Measurements from ENCODE around the gene SLCO2B1. TPM values are rescaled to one million over a fixed set of nuclear protein-coding genes. Genes with fewer than 3 reads are reported as not detected.

Gene SLCO2B1
- total RNA-seq, 1 experiment from 2014 or later: not detected

DNA sequence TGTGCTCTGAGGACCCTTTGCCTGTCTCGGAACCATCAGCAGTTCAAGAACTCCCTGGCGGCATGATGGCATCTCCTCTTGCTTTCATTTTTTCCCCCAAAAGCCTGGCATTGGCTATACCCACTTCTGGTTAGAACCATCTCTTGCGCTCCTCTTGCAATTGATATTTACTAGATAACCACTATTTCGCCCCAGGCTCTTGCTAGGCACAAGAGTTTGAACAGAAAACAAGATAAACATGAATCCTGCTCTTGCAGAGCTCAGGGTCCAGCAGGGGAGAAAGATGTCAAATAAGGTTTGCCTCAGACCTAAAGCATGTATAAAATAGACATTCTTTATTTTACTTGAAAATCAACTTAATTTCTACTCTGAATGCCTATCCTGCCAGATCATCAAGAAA is 33.1 kb downstream of the SLCO2B1 start:
- WGBS (ENCODE audit: extremely low coverage, insufficient read length, low lambda C conversion rate): no CpG with 5 or more reads among the region's 4 CpGs
- H2AFZ ChIP-seq (ENCODE audit: low read length): no peak overlapping the region
- H2BK15ac ChIP-seq (ENCODE audit: low read depth, low read length): no peak overlapping the region
- H3K18ac ChIP-seq (ENCODE audit: insufficient read length, low read depth, low read length): no peak overlapping the region
- peak overlapping the region in 1 of 3 experiments; percentile 25; a peak in 2 of 7 replicates for H3K27ac Mint-ChIP-seq
- H3K9ac ChIP-seq (ENCODE audit: extremely low read depth, insufficient read length, low read length): no peak overlapping the region
- no peak overlapping the region for H2AK5ac ChIP-seq (ENCODE audit: insufficient read length, low read length)
- no peak overlapping the region for H3K23ac ChIP-seq (ENCODE audit: insufficient read length, low read depth, low read length)
- H3K27ac ChIP-seq (ENCODE audit: insufficient read length, low read depth, low read length): no peak overlapping the region
- H2BK12ac ChIP-seq (ENCODE audit: insufficient read length, low read depth, low read length): no peak overlapping the region
- H2BK120ac ChIP-seq (ENCODE audit: low read depth, low read length, poor library complexity, severe bottlenecking): no peak overlapping the region
- peaks cover 5 to 6% of the 10 kb centered on the region in 2 experiments for H3K4me1 Mint-ChIP-seq
- no peaks in the 10 kb centered on the region for H3K9me3 ChIP-seq (ENCODE audit: control insufficient read depth, low read depth, low read length)
- no peak overlapping the region for H2BK20ac ChIP-seq (ENCODE audit: low read depth, low read length, poor library complexity, severe bottlenecking)
- no peaks in the 10 kb centered on the region for H3K4me1 ChIP-seq (ENCODE audit: insufficient read depth, low read length)
- no peak overlapping the region for H3K4ac ChIP-seq (ENCODE audit: low read depth, low read length)
- H3T11ph ChIP-seq (ENCODE audit: low read length): no peak overlapping the region
- H3K56ac ChIP-seq (ENCODE audit: insufficient read length, low read depth, low read length): no peak overlapping the region
- peaks cover 4% of the 10 kb centered on the region for H3K27me3 Mint-ChIP-seq (ENCODE audit: low read depth)
- no peaks in the 10 kb centered on the region for H3K79me1 ChIP-seq (ENCODE audit: insufficient read depth, low read depth, low read length, poor library complexity, severe bottlenecking)
- no peaks in the 10 kb centered on the region for H3K79me2 ChIP-seq (ENCODE audit: insufficient read depth, low read length)
- no peak overlapping the region for H4K8ac ChIP-seq (replicated peaks; ENCODE audit: insufficient read length, low read depth, low read length)
- no peak overlapping the region for H4K5ac ChIP-seq (ENCODE audit: insufficient read length, low read depth, low read length)
- no peak overlapping the region for H3K4me3 Mint-ChIP-seq
- no peak for DNase-seq
- no peak overlapping the region for H3K14ac ChIP-seq (ENCODE audit: insufficient read depth, low read length)
- H3K36me3 Mint-ChIP-seq (ENCODE audit: insufficient read depth in 1 of 3, low read depth in 3 of 3): no peaks in the 10 kb centered on the region
- no peaks in the 10 kb centered on the region for H4K20me1 ChIP-seq (ENCODE audit: control insufficient read depth, insufficient read depth, insufficient read length)
- no peaks in the 10 kb centered on the region for H3K9me3 Mint-ChIP-seq
- H3K23me2 ChIP-seq (ENCODE audit: insufficient read length, low read depth, low read length, poor library complexity, severe bottlenecking): no peaks in the 10 kb centered on the region
- H3K27me3 ChIP-seq (ENCODE audit: insufficient read depth, low read length): no peaks in the 10 kb centered on the region
- no peak for TF ChIP-seq CTCF (conservative IDR thresholded peaks at IDR 0.05)
- no peak overlapping the region for H2BK5ac ChIP-seq (ENCODE audit: insufficient read length, low read length)
- no peak overlapping the region for H3K4me2 ChIP-seq (ENCODE audit: insufficient read depth, insufficient read length, low read length)
- H4K91ac ChIP-seq (ENCODE audit: insufficient read length, low read depth, low read length): no peak overlapping the region

Data from H9 (cell line).